Activated T-helper 9 cell treated with anti-CD3 and anti-CD28 coated beads, Interleukin-2, amount 50 U/mL, for 16 hours (primary cell): ENCODE measurements around the gene XRCC2.
"Not testable (repeated sequence)": the region's sequence is repeated elsewhere in the genome, so short reads cannot be mapped to it uniquely, and the experiment has no call there.

Experiments
- DNase-seq: peaks from one replicate; pipeline ENCODE4 v3.0.0-alpha.2; 2020; ENCODE audit warnings: low read depth

The XRCC2 gene

DNA sequence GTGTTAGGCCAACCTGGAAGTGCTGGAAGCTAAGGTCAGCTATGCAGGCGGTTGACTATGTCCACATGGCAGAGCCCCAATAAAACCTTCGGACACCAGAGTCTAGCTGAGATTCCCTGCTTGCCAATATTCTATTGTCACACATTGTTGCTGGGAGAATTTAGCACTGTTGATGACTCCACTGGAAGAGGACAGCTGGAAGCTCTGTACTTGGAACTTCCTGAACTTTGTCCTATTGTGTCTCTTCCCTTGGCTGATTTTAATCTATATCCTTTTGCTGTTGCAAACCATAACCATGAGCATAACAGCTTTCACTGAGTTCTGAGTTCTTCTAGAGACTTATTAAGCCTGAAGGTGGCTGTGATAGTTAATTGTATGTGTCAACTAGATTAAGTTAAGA is 12.0 kb downstream of the XRCC2 start:
- no peak for DNase-seq

DNA sequence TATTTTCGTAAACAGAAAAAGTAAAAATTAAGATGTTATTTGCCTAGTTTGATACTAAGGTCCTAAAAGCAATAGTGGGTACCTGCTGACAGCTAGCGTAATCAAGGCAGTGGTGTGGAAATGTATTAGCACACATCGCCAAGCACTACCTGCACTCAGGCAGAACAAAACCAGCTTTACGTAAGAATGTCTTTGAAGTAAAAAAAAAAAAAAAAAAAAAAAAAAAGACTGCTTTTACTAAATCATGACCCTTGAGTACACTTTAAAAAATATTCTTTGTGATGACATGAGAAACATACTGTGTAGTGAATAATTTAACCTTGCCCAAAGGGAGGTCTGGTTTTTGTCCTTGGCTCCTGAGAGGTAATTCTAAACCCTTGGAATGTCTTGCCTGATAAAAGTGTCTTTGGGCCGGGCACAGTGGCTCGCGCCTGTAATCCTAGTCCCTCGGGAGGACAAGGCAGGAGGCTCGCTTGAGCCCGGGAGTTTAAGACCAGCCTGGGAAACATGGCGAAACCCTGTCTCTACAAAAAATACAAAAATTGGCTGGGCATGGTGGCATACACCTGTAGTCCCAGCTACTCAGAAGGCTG is 12.7 kb downstream of the XRCC2 start:
- DNase-seq, result no peak

DNA sequence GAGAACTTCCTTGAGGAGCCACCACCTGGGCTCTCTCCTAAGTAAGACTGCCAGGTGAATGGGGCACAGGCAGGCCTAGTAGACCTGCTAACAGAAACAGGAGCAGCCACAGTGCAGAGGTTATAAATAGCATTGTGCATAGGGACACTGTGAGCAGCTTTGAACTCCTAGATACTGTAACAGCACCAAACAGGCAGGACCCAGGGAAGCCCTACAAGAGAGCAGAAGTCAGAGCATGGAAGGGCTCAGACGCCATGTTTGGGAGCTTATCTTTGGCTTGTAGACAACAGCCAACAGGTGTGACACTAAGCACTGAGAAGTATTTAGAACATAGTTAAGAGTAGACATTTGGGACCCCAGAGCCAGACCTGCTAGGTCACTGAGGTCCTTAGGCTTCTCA is 14.5 kb downstream of the XRCC2 start:
- no peak for DNase-seq

DNA sequence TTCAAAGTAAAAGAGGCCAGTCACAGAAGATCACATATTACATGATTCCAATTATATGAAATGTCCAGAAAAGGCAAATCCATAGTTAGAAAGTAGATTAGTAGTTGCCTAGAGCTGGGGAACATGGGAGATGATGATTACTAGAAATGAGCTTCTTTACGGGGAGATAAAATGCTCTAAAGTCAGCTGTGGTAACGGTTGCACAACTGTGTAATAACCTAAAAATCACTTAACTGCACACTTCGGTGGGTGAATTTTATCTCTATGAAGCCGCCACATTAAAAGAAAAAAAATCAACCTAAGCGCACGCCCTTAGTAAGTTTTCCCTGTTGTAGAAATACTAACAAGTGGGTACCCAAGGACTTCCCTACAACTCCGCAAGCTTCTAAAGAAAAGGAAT is 15.9 kb downstream of the XRCC2 start:
- no peak for DNase-seq

DNA sequence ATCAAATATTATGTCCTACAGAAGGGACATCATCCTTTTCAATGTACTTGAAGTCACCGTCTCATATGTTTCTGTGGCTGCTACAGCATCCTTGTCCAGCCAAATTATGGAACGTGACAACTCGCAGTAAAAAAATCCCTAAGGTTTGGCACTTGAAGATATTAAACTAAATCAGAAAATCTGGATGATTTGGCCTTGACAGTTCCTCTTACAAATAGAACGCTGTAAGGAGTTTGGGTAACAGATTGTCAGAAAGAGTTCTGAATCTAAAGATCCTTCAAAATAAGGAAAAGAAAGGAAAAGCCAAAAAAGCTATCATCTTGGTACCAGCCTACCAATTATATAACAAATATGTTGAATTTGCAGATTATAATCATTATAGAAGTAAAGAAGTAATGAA is 21.0 kb downstream of the XRCC2 start:
- DNase-seq, result no peak

DNA sequence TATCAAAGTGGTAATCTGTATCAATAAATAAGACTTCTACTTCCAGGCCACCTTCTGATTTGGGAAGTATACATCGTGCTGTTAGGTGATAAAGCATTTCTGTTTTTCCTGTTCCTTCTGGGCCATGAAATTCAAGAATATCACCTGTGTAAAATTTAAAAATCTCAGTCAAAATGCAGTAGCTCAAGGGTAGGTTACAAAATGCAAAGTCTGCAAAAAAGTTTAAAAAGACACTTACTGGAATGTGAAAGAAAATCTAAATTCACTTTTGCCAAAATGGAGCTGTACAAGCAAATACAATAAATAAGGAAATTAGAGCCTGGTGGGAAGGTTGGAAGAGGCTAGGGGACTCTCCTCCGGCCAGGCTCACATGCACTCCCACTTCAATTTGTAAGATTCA is 26.7 kb downstream of the XRCC2 start:
- DNase-seq, result no peak

DNA sequence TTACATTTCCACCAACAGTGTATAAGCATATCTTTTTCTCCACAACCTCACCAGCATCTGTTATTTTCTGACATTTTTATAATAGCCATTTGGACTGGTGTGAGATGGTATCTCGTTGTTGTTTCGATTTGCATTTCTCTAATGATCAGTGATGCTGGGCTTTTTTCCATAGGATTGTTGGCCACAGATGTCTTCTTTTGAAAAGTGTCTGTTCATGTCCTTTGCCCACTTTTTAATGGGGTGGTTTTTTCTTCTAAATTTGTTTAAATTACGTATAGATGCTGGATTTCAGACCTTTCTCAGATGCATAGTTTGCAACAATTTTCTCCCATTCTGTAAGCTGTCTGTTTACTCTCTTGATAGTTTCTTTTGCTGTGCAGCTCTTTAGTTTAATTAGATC is 28.9 kb downstream of the XRCC2 start:
- DNase-seq, result no peak

DNA sequence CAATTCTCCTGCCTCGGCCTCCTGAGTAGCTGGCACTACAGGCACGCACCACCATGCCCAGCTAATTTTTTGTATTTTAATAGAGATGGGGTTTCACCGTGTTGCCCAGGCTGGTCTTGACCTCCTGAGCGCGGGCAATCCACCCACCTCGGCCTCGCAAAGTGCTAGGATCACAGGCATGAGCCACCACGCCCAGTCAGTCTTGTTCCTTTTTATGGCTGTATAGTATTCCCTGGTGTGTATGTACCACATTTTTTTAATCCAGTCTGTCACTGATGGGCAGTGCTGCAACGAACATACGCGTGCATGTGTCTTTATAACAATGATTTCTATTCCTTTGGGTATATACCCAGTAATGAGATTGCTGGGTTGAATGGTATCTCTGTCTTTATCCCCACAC is 29.4 kb downstream of the XRCC2 start:
- not testable (repeated sequence) for DNase-seq

DNA sequence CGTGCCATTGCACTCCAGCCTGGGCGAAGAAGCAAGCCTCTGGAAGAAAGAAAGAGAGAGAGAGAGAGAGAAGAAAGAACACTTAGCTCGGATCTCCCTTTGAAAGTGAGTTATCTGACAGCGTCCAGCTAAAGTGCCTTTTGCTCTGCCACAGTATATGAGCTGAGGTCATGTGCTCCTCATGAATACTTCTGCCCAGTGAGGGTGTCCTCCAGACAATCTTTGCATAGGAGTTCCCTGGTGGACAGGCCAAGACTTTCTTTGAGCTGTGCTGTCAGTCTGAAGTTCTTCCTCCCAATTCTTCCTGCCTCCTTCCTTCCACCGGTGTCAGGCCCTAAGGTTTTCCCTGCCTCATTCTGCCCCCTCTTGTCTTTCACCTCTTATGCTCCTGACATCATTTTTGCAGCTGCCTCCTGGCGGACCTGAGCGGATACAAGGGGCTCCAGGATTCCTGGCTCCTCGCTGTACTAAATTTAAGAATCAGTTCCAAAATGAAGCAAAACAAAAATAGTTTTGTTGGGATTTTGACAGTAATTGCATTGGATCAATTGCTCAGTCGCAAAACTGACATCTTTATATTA is 31.9 kb downstream of the XRCC2 start:
- no peak for DNase-seq

DNA sequence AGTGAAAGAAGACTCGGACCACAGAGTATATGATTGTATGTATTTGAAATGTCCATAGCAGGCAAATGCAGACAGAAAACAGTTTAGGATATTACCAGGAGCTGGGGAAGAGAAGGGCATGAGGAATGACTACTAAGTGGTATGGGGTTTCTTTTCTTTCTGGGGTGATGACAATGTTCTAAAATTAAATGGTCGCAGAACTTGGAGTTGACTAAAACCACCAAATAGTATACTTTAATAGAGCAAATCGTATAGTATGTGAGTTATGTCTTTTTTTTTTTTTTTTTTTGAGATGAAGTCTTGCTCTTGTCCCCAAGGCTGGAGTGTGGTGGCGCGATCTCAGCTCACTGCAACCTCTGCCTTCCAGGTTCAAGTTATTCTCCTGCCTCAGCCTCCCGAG is 34.6 kb downstream of the XRCC2 start:
- DNase-seq, result no peak

DNA sequence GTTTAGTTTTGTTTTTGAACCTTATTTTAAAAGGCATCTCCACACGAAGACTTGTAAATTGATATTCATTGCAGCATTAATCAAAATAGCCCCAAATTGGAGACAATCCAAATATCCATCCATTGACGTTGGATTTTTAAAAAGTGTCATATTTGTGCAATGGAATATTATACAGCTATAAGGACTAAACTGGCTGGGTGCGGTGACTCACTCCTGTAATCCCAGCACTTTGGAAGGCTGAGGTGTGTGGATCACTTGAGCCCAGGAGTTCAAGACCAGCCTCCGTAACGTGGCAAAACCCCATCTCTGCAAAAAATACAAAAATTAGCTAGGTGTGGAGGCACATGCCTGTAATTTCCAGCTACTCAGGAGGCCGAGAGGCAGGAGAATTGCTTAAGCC is 35.1 kb downstream of the XRCC2 start:
- DNase-seq, result no peak

DNA sequence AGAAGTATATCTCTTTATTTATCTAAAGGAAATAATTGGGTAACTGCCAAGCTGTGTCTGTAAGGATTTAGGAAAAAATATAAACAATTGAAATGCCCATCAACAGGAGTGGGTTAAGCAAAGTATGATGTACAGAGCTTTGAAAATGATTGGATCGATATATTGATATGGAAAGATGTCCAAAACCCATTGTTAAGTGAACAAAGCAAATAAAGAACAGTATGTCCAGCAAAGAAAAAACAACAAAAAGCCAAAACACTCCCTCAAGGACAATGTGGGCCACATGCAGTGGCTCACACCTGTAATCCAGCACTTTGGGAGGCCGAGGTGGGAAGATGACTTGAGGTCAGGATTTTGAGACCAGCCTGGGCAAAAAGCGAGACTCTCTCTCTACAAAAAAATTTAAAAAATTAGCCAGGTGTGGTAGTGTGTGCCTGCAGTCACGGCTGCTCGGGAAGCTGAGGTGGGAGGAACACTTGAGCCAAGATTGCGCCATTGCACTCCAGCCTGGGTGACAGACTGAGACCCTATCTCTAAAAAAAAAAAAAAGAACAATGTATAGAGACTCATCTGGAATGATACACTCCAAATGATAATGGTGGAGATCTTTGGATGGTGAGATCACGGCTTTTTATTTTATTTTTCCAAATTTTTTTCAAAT is 37.9 kb downstream of the XRCC2 start:
- no peak for DNase-seq

DNA sequence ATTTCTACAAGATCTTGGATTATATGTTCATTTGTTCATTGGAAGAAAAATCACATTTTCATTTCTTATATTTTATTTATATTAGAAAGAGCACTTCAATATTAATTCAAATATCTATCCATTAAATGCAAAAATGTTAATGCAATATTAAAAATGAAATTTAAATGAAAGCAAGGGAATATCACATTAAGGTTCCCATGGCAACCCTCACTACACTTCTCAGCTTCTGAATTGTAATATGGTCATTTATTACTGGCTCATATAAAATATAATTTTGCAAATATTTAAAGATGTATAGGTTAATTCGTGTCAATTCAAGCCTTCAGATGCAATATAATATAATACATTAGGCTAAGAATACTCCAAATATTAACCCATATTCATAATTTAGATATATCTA is 38.8 kb downstream of the XRCC2 start:
- DNase-seq, result no peak

DNA sequence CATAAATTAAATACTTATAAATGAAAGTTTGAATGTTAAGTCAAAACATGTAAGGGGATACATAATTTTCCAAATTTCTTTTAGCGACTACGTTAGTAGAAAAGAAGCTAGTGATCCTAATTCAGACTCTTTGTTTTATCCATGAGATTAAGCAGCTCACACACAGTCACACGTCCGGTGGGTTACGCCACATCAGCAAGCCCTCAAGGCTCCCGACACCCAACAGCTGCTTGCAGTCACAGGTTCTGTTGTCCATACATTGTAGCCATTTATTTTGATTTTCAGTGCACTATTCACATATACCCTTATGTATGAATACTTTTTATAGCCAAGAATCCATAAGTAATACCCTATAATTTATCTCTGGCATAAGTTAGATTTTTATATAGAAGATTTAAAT is 39.5 kb downstream of the XRCC2 start:
- no peak for DNase-seq

DNA sequence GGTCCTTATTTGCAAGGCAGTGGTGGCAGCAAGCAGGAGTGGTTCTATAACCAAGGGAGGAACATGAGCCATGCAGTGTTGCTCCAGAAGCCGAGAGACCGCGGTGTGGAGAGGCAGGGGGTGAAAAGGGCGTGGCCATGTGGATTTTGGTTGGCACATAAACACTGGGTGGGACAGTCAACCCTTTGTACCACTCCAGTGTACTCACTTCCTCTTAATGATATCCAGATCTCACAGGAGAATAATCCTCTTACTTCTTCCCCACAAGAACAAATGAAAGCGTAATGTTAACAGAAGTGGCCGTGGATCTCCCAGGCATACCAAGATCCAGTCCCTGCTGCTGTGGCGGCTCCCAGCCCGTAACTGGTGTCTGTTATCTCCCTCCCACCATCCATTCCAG is 42.4 kb downstream of the XRCC2 start:
- DNase-seq, result no peak

DNA sequence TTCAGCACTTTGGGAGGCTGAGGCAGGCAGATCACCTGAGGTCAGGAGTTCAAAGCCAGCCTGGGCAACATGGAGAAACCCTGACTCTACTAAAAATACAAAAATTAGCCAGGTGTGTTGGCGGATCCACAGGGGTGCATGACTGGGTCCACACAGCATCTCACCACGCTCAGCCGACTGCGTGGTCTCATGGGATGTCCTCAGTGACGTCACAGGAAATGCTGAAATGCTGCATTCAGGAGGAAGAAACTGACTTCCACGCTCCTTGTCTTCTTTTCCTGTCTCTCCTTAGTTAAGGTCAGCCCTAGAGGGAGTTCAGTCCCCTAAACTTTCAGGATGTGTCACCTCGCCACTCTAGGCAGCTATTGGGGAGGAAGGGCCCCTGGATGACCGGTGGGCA is 42.9 kb downstream of the XRCC2 start:
- no peak for DNase-seq

DNA sequence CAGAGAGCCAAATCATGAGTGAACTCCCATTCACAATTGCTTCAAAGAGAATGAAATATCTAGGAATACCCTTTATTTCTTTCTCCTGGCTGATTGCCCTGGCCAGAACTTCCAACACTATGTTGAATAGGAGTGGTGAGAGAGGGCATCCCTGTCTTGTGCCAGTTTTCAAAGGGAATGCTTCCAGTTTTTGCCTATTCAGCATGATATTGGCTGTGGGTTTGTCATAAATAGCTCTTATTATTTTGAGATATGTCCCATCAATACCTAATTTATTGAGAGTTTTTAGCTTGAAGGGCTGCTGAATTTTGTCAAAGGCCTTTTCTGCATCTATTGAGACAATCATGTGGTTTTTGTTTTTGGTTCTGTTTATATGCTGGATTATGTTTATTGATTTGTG is 47.2 kb downstream of the XRCC2 start:
- not testable (repeated sequence) for DNase-seq

DNA sequence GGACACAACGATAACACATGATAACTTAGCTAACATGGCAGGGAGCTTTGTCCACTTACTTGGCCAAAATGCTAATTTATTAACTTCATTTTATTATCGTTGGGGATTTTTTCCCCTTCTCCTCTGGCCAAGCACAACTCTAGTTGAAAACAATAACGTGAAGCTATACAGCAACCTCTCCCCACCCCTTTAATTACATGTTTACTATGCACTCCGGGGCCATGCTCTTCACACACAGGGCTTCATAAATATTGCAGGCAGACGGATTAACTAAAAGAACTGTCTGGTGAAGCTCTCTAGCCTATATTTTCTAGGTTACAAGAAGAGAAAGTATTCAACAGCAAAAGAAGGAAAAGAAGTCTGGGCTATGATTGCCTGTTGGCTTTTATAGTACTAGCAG is 51.7 kb downstream of the XRCC2 start:
- DNase-seq, result no peak

DNA sequence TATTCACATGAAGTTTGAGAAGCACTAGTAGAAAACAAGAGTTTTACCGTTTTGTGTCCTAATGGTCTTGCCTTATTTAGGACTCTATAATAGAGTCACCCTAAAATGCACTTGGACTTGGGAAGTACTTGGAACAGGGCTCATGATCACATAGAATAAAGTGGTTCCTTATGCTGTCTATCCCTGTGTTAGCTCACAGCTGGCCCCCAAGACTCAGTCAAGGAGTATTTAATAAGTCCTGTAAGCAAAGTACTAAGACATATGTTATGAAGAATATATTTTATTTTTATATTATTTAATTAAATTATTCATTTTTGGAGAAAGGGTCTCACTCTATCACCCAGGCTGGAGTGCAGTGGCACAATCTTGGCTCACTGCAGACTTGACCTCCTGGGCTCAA is 54.5 kb downstream of the XRCC2 start:
- DNase-seq, result no peak

DNA sequence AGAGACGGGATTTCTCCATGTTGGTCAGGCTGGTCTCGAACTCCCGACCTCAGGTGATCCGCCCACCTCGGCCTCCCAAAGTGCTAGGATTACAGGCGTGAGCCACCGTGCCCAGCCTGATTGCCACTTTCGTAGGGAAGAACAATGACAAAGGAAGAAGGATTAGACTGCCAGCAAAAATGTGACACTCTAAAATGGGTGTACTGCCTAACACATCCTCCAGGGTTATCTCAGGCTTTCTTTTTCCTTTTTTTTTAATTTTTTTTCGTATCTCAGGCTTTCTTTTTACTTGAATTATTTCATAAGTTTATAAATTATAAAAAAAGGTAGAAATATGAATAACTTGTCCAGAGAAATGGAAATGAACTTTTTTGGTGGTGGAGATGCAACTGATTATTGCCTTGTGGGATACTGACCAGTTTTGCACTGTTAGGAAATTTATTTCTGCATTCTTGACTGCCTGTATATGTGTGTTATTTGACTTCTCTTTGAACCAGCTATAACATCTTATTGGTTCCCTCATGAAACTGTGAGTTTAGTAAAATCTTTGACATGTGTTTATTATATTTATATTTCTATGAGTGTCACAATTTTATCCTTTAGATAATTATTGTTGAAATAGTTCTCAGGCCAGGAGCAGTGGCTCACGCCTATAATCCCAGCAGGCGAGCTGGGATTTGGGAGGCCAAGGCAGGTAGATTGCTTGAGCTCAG is 56.8 kb downstream of the XRCC2 start:
- no peak for DNase-seq

DNA sequence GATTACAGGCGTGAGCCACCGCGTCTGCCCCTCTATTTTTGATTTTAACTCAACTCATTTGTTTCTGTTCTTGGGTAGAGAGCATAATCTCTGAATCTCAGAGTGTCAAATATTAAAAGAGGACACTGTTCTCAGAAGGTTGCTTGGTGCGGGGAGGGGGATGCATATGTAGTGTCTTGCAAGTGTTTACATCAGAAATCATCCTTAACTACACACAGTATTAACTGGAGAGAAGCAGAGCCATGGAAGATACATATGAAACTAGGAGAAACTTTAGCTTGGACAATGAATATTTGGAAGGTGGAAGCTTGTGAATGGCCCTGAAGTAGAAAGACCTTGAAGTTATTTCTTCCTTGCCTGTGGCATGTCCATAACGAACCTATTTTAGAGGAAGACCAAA is 57.5 kb downstream of the XRCC2 start:
- DNase-seq, result no peak

DNA sequence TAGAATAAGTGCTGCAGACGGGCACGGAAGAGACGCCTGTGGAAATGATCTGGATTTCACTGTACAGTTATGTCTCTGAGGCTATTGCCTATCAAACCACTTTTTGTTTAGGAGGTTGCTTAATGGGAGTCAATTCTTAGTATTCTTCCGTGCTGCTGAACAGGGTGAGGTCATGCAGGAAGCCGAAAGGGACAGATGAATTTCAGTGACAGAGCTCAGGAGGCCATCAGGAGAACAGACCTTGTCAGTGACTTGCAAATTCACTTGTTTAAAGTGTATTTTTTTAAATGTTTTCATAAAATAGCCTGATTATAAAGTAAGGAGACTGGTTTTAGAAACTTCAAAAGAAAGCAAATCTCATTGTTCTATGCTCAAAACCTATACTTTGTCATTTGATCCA is 58.9 kb downstream of the XRCC2 start:
- no peak for DNase-seq

DNA sequence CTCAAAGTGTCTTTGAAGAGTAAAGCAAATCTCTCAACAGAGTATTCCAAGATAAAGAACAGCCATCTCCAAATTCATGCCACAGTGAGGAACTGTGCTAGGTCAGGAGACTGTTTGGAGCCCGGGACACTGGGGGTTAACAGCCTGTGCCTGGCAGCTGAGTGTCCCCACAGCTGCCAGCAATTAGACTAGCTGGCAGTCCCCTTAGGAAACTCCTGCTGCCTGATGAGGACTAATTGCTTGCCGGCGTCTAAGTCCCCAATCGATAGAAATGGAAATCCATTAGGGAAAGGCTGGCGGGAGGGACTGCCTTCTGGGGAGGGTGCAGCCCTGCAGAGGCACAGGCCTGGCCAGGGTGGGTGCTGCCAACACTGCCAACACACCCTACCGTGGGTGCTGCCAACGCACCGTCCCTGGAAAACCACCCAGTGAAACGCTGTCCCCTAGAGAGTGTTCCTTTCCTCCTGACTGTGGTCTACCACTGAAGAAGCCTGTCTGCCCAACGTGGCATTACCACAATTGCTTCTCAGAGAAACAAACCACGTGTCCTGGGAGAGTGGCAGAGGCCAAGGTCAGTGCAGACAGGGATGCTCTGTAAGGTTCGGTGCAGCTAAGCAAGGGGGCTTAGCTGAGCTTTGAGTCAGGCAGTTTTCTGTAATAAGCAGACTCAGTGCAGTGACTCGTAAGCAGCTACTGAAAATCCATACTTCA is 60.8 kb downstream of the XRCC2 start:
- DNase-seq, result no peak
